Right lobe of liver (tissue), 6 donors: Measurements from ENCODE around the gene LLGL1. TPM values are rescaled to one million over a fixed set of nuclear protein-coding genes. Genes with fewer than 3 reads are reported as not detected.

Experiments used
- ATAC-seq, 4 donors: fragments of 200-7000 bp; cut with Tn5 transposase; one replicate each; pipeline ENCODE4 v1.9.1; 2020; ENCODE audit warnings: mild to moderate bottlenecking in 4 of 4, moderate library complexity in 4 of 4
- DNase-seq, 3 donors: peaks; one replicate each; pipeline ENCODE4 v3.0.0-alpha.2; 2020
- H3K27ac ChIP-seq, 3 donors: fragments of 200-600 bp; one replicate each; pipeline ENCODE4 v1.8.0; 2022
- H3K27me3 ChIP-seq, 2 donors: fragments of 200-600 bp; one replicate each; pipeline ENCODE4 v1.8.0; 2022
- H3K36me3 ChIP-seq, 4 donors: fragments of 200-600 bp; sonication (generic) in 1 of 4; one replicate each; pipeline versions ENCODE4 v1.5.1 to v1.8.0; 2017 to 2022; ENCODE audit warnings: control low read depth in 1 of 4
- H3K4me1 ChIP-seq, 4 donors: fragments of 200-600 bp; sonication (generic) in 1 of 4; one replicate each; pipeline versions ENCODE4 v1.5.1 to v1.8.0; 2017 to 2022; ENCODE audit warnings: control low read depth in 1 of 4
- H3K4me3 ChIP-seq, 3 donors: fragments of 200-600 bp; one replicate each; pipeline ENCODE4 v1.8.0; 2022
- H3K9me3 ChIP-seq, 4 donors: fragments of 200-600 bp; sonication (generic) in 1 of 4; one replicate each; pipeline versions ENCODE4 v1.5.1 to v1.8.0; 2017 to 2022; ENCODE audit warnings: control low read depth in 1 of 4
- POLR2A ChIP-seq: fragments of 450-650 bp; IDR thresholded peaks from one replicate; pipeline ENCODE4 v1.6.1; 2017; ENCODE audit warnings: antibody characterized with exemption, mild to moderate bottlenecking
- WGBS: methylation state at CpG from one replicate; pipeline ENCODE4 v1.1.6; 2018; ENCODE audit warnings: low coverage, low lambda C conversion rate; ENCODE audit not compliant: insufficient coverage; ENCODE audit errors: missing lambda C conversion rate; 5-methylcytosine and 5-hydroxymethylcytosine counted together
- intact Hi-C, 2 donors: fragments of 100-400 bp; cut with DNase I; formaldehyde crosslinking; loops; one replicate each; pipeline versions ENCODE4 v1.11.2 to v1.14.1; 2022
- total RNA-seq, 6 experiments: library from RNA; depleted of rRNA in 2 of 6; stranded (reverse); fragments of >200 nt in 2 of 6; fragmentation: NEBNext Ultra II Directional in 3 of 6; extraction: Animal tissue kit (Norgen Biotek cat#: 25700) in 3 of 6; gene quantifications; one replicate each; pipeline versions ENCODE4 v1.1.0 to v1.2.4, GENCODE V29; 2016 to 2023
- TF ChIP-seq, protein P1 (sequence below), 4 donors: fragments of 200-600 bp in 3 of 4; fragments of 450-650 bp in 1 of 4; IDR thresholded peaks; one replicate each; pipeline versions ENCODE4 v1.5.1 to v1.8.0; 2016 to 2022; ENCODE audit warnings: antibody characterized with exemption in 4 of 4, mild to moderate bottlenecking in 2 of 4
- donor health status: DM: no; HTN: yes; CAD: no.
- donor health status: DM: no; HTN: no; CAD: no.
- donor health status: DM: no; HTN: no; CAD: no.
- donor health status: DM: no; HTN: yes; CAD: no.
- donor health status: DM: no; HTN: yes; CAD: no.

The LLGL1 gene
- total RNA-seq, 6 experiments from 2014 or later, result 2.0 to 8.6 (median 2.8) TPM

DNA sequence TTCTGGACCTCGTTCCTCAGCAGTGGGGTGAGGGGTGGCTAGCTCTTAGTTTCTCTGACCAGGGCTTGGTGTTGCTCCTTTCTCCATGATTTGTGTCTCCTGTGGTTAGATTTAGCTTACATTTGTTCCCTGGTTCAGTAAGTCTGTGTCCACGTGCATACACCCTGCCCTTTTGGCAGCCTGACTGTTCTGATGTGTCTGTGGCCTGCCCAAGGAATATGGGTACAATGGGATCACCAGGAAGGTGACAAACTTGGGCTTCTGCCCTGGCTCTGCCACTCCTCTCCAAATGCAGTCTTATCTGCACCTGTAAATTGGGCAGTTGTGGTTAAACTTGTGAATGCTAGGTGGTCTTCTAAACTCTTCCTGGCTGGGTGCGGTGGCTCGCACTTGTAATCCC, 24.3 kb upstream of the LLGL1 start:
- 29% methylated on average over 1 of the region's 4 CpGs for WGBS
- no peak overlapping the region for H3K4me3 ChIP-seq
- no peaks in the 10 kb centered on the region for H3K9me3 ChIP-seq
- H3K36me3 ChIP-seq, result peaks cover 0 to 37% (median 13%) of the 10 kb centered on the region in 4 donors
- intact Hi-C loops, result no loop called here
- H3K4me1 ChIP-seq, result peaks cover 0 to 18% (median 8%) of the 10 kb centered on the region in 4 donors
- DNase-seq, result no peak
- TF ChIP-seq, protein P1, sequence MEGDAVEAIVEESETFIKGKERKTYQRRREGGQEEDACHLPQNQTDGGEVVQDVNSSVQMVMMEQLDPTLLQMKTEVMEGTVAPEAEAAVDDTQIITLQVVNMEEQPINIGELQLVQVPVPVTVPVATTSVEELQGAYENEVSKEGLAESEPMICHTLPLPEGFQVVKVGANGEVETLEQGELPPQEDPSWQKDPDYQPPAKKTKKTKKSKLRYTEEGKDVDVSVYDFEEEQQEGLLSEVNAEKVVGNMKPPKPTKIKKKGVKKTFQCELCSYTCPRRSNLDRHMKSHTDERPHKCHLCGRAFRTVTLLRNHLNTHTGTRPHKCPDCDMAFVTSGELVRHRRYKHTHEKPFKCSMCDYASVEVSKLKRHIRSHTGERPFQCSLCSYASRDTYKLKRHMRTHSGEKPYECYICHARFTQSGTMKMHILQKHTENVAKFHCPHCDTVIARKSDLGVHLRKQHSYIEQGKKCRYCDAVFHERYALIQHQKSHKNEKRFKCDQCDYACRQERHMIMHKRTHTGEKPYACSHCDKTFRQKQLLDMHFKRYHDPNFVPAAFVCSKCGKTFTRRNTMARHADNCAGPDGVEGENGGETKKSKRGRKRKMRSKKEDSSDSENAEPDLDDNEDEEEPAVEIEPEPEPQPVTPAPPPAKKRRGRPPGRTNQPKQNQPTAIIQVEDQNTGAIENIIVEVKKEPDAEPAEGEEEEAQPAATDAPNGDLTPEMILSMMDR (IDR thresholded peaks at IDR 0.05), result no peak
- no peak for TF ChIP-seq POLR2A
- ATAC-seq, result no peak
- H3K27ac ChIP-seq, result no peak overlapping the region
- H3K27me3 ChIP-seq, result no peaks in the 10 kb centered on the region

DNA sequence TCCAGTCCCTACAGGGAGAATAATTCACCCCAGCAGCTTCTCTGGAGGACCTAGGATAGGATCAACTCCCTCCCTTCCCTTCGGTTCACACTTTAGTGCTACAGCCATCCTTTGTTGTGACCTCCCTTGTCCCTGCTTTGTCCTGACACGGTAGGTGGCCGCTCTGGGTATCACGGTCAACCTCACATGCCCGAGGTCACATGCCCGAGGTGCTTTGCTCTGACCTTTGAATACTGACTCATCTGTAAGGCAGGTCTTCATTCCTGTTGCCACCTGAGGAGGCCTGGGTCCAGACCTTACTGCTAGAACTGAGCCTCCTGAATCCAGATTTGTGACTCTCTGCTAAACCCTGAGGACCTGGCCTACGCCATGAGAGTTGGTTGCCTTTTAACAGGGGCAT, 22.1 kb upstream of the LLGL1 start:
- no peaks in the 10 kb centered on the region for H3K27me3 ChIP-seq
- peaks cover 0 to 41% (median 5%) of the 10 kb centered on the region in 4 donors for H3K36me3 ChIP-seq
- peaks cover 0 to 18% (median 8%) of the 10 kb centered on the region in 4 donors for H3K4me1 ChIP-seq
- no peak overlapping the region for H3K4me3 ChIP-seq
- H3K27ac ChIP-seq, result peak overlapping the region in 1 of 3 donors; percentile 33
- 48% methylated on average over 7 of the region's 7 CpGs for WGBS
- DNase-seq (peak; percentile 61 to 68 (median 66)), ATAC-seq (peak; percentile 83 to 96 (median 90))
- H3K9me3 ChIP-seq, result no peaks in the 10 kb centered on the region
- no peak for TF ChIP-seq POLR2A
- TF ChIP-seq, protein P1 (IDR thresholded peaks at IDR 0.05), result no peak
- intact Hi-C loops, result no loop called here

DNA sequence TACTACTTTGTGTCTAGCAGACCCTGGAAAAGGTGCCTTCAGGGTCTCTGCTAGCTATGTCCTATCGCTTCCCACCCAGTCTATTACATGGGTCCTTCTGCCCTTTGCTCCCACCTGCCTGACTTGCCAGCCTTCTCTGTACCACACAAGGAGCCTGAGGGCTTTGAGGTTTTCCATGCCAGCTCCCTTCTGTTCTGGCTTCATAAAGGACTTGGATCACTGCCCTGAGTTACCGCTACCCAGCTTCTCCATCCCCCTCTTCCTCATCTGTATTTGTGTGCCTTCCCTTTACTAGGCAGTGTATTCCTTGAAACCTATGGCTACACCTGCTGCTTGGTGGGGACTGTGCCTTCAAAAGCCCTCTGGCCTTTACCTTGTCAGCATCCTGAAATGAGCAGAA, 19.6 kb upstream of the LLGL1 start:
- no peak for ATAC-seq
- Histone ChIP-seq H3K9me3 (no peaks in the 10 kb centered on the region), H3K4me3 (no peak overlapping the region), H3K27ac (no peak overlapping the region), H3K36me3 (peaks cover 0 to 47% (median 16%) of the 10 kb centered on the region in 4 donors), H3K27me3 (no peaks in the 10 kb centered on the region), H3K4me1 (peaks cover 0 to 18% (median 6%) of the 10 kb centered on the region in 4 donors)
- TF ChIP-seq, protein P1 (IDR thresholded peaks at IDR 0.05), result no peak
- TF ChIP-seq POLR2A, result no peak
- no peak for DNase-seq
- WGBS, result 90% methylated on average over 2 of the region's 2 CpGs
- intact Hi-C loops, result no loop called here

DNA sequence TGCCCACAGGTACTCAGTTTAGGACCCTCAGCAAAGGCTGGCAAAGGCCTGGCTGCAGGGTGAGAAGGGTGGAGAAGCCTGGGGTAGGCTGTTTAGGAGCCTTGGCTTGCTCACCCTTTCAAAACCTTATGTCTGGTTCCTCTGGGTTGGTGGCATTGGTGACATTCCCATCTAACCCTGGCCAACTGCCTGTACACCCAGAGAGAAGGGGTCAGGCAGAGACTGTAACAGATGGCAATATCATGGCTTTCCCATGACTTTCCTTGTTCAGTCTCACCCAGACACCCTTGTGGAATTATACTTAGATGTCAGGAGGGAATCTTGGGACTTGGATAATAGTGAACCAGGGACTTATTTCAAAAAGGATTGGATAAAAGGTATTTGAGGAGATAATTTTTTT, 18.5 kb upstream of the LLGL1 start:
- ATAC-seq, result no peak
- no peak for TF ChIP-seq POLR2A
- TF ChIP-seq, protein P1 (IDR thresholded peaks at IDR 0.05), result no peak
- intact Hi-C loops, result no loop called here
- H3K4me1 ChIP-seq, result peaks cover 0 to 18% (median 6%) of the 10 kb centered on the region in 4 donors
- H3K9me3 ChIP-seq, result no peaks in the 10 kb centered on the region
- no peaks in the 10 kb centered on the region for H3K27me3 ChIP-seq
- no peak overlapping the region for H3K27ac ChIP-seq
- peaks cover 0 to 47% (median 16%) of the 10 kb centered on the region in 4 donors for H3K36me3 ChIP-seq
- no peak overlapping the region for H3K4me3 ChIP-seq
- DNase-seq, result no peak

DNA sequence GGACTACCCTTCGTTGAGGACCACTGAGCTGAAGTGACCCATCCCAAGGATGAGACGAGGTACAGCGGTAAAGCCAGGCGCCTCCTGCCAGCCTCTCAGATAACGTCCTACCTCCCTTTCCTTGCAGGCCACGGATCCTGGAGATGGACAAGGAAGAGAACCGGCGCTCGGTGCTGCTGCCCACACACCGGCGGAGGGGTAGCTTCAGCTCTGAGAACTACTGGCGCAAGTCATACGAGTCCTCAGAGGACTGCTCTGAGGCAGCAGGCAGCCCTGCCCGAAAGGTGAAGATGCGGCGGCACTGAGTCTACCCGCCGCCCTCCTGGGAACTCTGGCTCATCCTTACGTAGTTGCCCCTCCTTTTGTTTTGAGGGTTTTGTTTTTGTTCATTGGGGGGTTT, 17.3 kb upstream of the LLGL1 start:
- intact Hi-C loops, result no loop called here
- Histone ChIP-seq H3K27ac (no peak overlapping the region), H3K4me1 (peaks cover 0 to 7% (median 3%) of the 10 kb centered on the region in 4 donors), H3K27me3 (no peaks in the 10 kb centered on the region), H3K4me3 (no peak overlapping the region), H3K9me3 (no peaks in the 10 kb centered on the region), H3K36me3 (peaks cover 0 to 47% (median 16%) of the 10 kb centered on the region in 4 donors)
- TF ChIP-seq POLR2A, result no peak
- TF ChIP-seq, protein P1 (IDR thresholded peaks at IDR 0.05), result no peak
- WGBS, result 57% methylated on average over 1 of the region's 19 CpGs
- ATAC-seq (no peak), DNase-seq (no peak)
